ENCODE results near the gene EME2.

EME2 gene

DNA sequence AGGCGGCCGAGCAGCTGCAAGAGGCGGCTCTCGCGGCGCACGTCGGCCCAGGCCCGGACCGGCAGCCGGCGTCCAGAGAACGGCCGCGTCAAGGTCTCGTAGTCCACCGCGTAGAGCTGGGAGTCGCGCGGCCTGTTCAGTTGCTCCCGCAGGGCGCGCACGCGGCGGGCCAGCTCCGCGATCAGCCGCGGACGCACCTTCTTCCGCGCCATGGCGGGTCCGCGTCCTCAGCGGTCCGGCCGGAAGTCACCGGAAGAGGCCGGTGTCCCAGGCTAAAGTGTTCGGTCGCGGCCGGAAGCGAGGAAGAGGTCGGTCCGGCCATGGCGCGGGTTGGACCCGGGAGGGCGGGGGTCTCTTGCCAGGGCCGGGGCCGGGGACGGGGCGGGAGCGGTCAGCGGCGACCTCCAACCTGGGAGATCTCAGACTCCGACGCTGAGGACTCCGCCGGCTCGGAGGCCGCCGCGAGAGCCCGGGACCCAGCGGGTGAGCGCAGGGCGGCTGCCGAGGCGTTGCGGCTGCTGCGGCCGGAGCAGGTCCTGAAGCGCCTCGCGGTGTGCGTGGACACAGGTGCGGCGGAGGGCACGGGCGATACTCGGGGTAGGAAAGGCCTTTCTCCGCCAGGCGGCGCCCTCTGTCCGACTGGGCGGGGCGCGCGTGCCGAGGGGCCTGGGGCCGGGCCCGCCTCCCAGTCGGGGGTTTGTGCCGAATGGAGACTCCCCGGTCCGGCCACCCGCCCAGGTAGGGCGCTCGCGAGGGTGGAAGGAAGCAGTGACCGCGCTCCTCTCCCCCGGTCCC lies 495 bp downstream of the EME2 start, which contains the start of gene MRPS34:
Gene MRPS34 (minus strand): TSS at position 227 of the 795 bp plus-strand sequence. CDS start 15 bp downstream, at position 212.
- H3K23ac ChIP-seq (ENCODE audit: low read length), result no peak within 1 kb of the TSS
- peak within 1 kb of the TSS; percentile 92 for H3K18ac ChIP-seq (ENCODE audit: low read length)
- no CpG with 5 or more reads among the region's 108 CpGs for WGBS (ENCODE audit: extremely low coverage, insufficient coverage, insufficient read length)
- H3K27me3 ChIP-seq (ENCODE audit: insufficient read depth, low read length), result no peaks in the 10 kb centered on the region
- peaks cover 22% of the 10 kb centered on the region for H3K79me1 ChIP-seq (ENCODE audit: low read length)
- H3K9me3 ChIP-seq (ENCODE audit: insufficient read depth, low read depth, low read length), result peaks cover 2% of the 10 kb centered on the region
- H2BK5ac ChIP-seq (ENCODE audit: low read depth, low read length, poor library complexity), result peak within 1 kb of the TSS; percentile 90
- H4K8ac ChIP-seq (ENCODE audit: low read depth, low read length), result peak within 1 kb of the TSS; percentile 97
- H2AFZ ChIP-seq (ENCODE audit: insufficient read depth, low read length, poor library complexity), result peak within 1 kb of the TSS; percentile 89
- peak within 1 kb of the TSS; percentile 92 for H2AK5ac ChIP-seq (ENCODE audit: low read length)
- H3K4me1 ChIP-seq (ENCODE audit: control insufficient read depth in 1 of 2, insufficient read depth in 2 of 2, low read length in 2 of 2), result peaks cover 10 to 18% of the 10 kb centered on the region in 2 experiments
- peak within 1 kb of the TSS; percentile 76 for H3K4ac ChIP-seq (ENCODE audit: low read depth, low read length)
- H4K91ac ChIP-seq (ENCODE audit: low read depth, low read length), result peak within 1 kb of the TSS; percentile 95
- peaks cover 46 to 52% of the 10 kb centered on the region in 2 experiments for H3K36me3 ChIP-seq (ENCODE audit: control insufficient read depth in 1 of 2, insufficient read depth in 2 of 2, low read length in 2 of 2)
- H3K9ac ChIP-seq (ENCODE audit: low read length), result peak within 1 kb of the TSS; percentile 89
- peak within 1 kb of the TSS; percentile 91 for H2BK120ac ChIP-seq (ENCODE audit: insufficient read depth, low read length, poor library complexity)
- H4K12ac ChIP-seq (ENCODE audit: low read depth, low read length), result peak within 1 kb of the TSS; percentile 91
- H3K79me2 ChIP-seq (ENCODE audit: control insufficient read depth, insufficient read depth, low read length, poor library complexity), result peaks cover 15% of the 10 kb centered on the region
- H3K4me2 ChIP-seq (ENCODE audit: low read length), result peak within 1 kb of the TSS; percentile 94
- H3K14ac ChIP-seq (ENCODE audit: low read length), result peak within 1 kb of the TSS; percentile 92
- peak within 1 kb of the TSS; percentile 51 for H2BK12ac ChIP-seq (ENCODE audit: low read length)
- peak within 1 kb of the TSS; percentile 95 for H3K4me3 ChIP-seq (ENCODE audit: low read depth, low read length)
- peak within 1 kb of the TSS; percentile 90 for H3K27ac ChIP-seq (ENCODE audit: low read depth, low read length)
- peak; percentile 68 to 91 for DNase-seq

DNA sequence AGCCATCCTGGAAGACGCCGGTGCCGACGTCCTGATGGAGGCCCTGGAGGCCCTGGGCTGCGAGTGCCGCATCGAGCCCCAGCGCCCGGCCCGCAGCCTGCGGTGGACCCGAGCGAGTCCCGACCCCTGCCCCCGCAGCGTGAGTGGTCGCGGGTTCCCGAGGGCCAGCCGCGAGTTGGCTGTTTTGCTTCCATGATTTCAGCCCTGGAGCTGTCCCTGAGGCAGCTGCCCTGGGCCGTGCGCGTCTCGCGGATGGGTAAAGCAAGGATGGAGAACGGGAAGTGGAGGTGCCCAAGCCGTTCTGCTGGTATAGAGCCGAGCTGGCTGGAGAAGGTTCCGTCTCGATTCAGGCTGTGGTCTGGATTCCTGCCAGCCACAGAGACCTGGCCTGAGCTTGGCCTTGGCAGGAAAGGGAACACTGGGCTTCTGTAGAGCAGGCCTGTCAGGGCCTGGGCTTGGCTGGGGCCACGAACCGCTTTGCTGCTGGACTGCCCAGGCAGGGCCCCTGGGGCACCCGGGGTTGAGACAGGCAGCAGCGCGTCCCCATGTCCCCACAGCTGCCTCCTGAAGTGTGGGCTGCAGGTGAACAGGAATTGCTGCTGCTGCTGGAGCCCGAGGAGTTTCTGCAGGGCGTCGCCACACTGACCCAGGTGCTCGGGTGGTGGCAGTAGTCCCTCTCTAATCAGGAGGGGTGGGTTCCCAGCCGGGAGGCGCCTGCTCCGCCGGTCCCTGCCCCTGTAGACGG lies 1.3 kb downstream of the EME2 start:
- Histone ChIP-seq H4K91ac (ENCODE audit: low read depth, low read length) (peak overlapping the region; percentile 83), H2BK5ac (ENCODE audit: low read depth, low read length, poor library complexity) (no peak overlapping the region), H2AFZ (ENCODE audit: insufficient read depth, low read length, poor library complexity) (peak overlapping the region; percentile 77), H3K27ac (ENCODE audit: low read depth, low read length) (peak overlapping the region; percentile 37), H3K4me3 (ENCODE audit: low read depth, low read length) (peak overlapping the region; percentile 95), H3K9me3 (ENCODE audit: insufficient read depth, low read depth, low read length) (peaks cover 2% of the 10 kb centered on the region), H4K12ac (ENCODE audit: low read depth, low read length) (peak overlapping the region; percentile 2), H3K14ac (ENCODE audit: low read length) (peak overlapping the region; percentile 81), H3K4me1 (ENCODE audit: control insufficient read depth in 1 of 2, insufficient read depth in 2 of 2, low read length in 2 of 2) (peaks cover 10 to 18% of the 10 kb centered on the region in 2 experiments), H3K9ac (ENCODE audit: low read length) (peak overlapping the region; percentile 72), H3K23ac (ENCODE audit: low read length) (no peak overlapping the region), H3K4me2 (ENCODE audit: low read length) (peak overlapping the region; percentile 94), H2AK5ac (ENCODE audit: low read length) (peak overlapping the region; percentile 53), H3K36me3 (ENCODE audit: control insufficient read depth in 1 of 2, insufficient read depth in 2 of 2, low read length in 2 of 2) (peaks cover 45 to 47% of the 10 kb centered on the region in 2 experiments), H4K8ac (ENCODE audit: low read depth, low read length) (peak overlapping the region; percentile 80), H3K4ac (ENCODE audit: low read depth, low read length) (peak overlapping the region; percentile 66), H3K79me1 (ENCODE audit: low read length) (peaks cover 22% of the 10 kb centered on the region), H2BK120ac (ENCODE audit: insufficient read depth, low read length, poor library complexity) (peak overlapping the region; percentile 30), H3K79me2 (ENCODE audit: control insufficient read depth, insufficient read depth, low read length, poor library complexity) (peaks cover 15% of the 10 kb centered on the region), H2BK12ac (ENCODE audit: low read length) (peak overlapping the region; percentile 51), H3K18ac (ENCODE audit: low read length) (peak overlapping the region; percentile 92), H3K27me3 (ENCODE audit: insufficient read depth, low read length) (no peaks in the 10 kb centered on the region)
- WGBS (ENCODE audit: extremely low coverage, insufficient coverage, insufficient read length), result no CpG with 5 or more reads among the region's 45 CpGs
- peak in 1 of 2 donors; percentile 35 for DNase-seq

DNA sequence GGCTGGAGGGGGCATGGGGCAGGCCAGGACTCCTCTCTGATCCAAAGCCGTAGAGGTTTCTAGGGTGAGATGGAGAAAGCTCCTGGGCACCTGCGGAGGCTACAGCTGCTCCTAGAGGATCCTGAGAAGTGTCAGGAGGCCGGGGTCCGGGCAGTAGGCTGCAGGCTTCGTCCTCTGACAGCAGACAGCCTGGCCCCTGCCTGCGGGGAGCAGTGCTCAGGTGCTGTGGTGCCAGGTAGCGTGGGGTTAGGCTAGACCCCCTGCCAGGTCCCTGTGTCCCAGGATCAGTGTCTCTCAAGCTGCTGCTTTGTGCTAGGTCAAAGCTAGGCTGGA lies 1.8 kb downstream of the EME2 start:
- no peak overlapping the region for H2BK12ac ChIP-seq (ENCODE audit: low read length)
- no peak overlapping the region for H3K4ac ChIP-seq (ENCODE audit: low read depth, low read length)
- H4K91ac ChIP-seq (ENCODE audit: low read depth, low read length), result no peak overlapping the region
- no peak overlapping the region for H2BK120ac ChIP-seq (ENCODE audit: insufficient read depth, low read length, poor library complexity)
- peak overlapping the region; percentile 94 for H3K4me2 ChIP-seq (ENCODE audit: low read length)
- no peaks in the 10 kb centered on the region for H3K27me3 ChIP-seq (ENCODE audit: insufficient read depth, low read length)
- H3K14ac ChIP-seq (ENCODE audit: low read length), result no peak overlapping the region
- no peak for DNase-seq
- H2BK5ac ChIP-seq (ENCODE audit: low read depth, low read length, poor library complexity), result no peak overlapping the region
- H3K79me1 ChIP-seq (ENCODE audit: low read length), result peaks cover 22% of the 10 kb centered on the region
- no peak overlapping the region for H3K18ac ChIP-seq (ENCODE audit: low read length)
- peaks cover 15% of the 10 kb centered on the region for H3K79me2 ChIP-seq (ENCODE audit: control insufficient read depth, insufficient read depth, low read length, poor library complexity)
- no peak overlapping the region for H3K9ac ChIP-seq (ENCODE audit: low read length)
- WGBS (ENCODE audit: extremely low coverage, insufficient coverage, insufficient read length), result no CpG with 5 or more reads among the region's 7 CpGs
- no peak overlapping the region for H4K8ac ChIP-seq (ENCODE audit: low read depth, low read length)
- H3K4me3 ChIP-seq (ENCODE audit: low read depth, low read length), result no peak overlapping the region
- H2AFZ ChIP-seq (ENCODE audit: insufficient read depth, low read length, poor library complexity), result no peak overlapping the region
- H4K12ac ChIP-seq (ENCODE audit: low read depth, low read length), result peak overlapping the region; percentile 14
- no peak overlapping the region for H2AK5ac ChIP-seq (ENCODE audit: low read length)
- peaks cover 10 to 18% of the 10 kb centered on the region in 2 experiments for H3K4me1 ChIP-seq (ENCODE audit: control insufficient read depth in 1 of 2, insufficient read depth in 2 of 2, low read length in 2 of 2)
- H3K23ac ChIP-seq (ENCODE audit: low read length), result no peak overlapping the region
- H3K27ac ChIP-seq (ENCODE audit: low read depth, low read length), result no peak overlapping the region
- H3K36me3 ChIP-seq (ENCODE audit: control insufficient read depth in 1 of 2, insufficient read depth in 2 of 2, low read length in 2 of 2), result peaks cover 42 to 47% of the 10 kb centered on the region in 2 experiments
- peaks cover 2% of the 10 kb centered on the region for H3K9me3 ChIP-seq (ENCODE audit: insufficient read depth, low read depth, low read length)

DNA sequence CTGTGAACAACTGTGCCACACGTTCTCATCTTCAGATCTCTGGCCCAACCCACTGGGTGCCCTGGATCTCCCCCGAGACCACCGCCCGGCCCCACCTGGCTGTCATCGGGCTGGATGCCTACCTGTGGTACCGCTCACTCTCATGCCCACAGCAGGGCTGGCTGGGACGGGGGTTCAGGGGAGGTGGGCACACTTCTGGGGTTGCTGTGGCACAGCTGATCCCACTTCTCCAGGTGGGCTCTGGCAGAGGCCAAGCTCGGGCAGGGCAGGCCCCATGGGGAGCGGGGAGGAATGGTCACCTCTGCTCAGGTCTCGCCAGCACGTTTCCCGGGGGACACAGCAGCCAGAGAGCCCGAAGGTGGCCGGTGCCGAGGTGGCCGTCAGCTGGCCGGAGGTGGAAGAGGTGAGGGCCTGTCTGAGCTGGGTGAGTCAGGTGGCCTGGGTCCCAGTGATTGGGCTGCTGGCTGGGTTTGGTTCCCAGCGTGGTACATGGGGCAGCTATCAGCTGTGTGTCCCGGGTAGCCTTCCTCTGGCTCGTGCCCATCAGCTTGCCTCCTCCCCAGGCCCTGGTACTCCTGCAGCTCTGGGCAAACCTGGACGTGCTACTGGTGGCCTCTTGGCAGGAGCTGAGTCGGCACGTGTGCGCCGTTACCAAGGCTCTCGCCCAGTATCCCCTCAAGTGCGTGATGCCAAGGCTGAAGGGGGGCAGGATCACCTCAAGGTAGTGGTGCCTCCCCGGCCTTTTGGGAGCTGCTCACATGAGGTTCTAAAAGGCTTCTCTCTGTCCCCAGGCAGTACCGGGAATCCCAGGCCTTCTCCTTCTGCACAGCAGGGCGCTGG lies 2.6 kb downstream of the EME2 start:
- H3K4me3 ChIP-seq (ENCODE audit: low read depth, low read length), result no peak overlapping the region

More for the DNA sequence above, 2.6 kb downstream of the EME2 start:
- no peak overlapping the region for H3K4me2 ChIP-seq (ENCODE audit: low read length)
- no peaks in the 10 kb centered on the region for H3K27me3 ChIP-seq (ENCODE audit: insufficient read depth, low read length)
- H3K9me3 ChIP-seq (ENCODE audit: insufficient read depth, low read depth, low read length), result peaks cover 2% of the 10 kb centered on the region
- H3K27ac ChIP-seq (ENCODE audit: low read depth, low read length), result no peak overlapping the region
- H3K79me1 ChIP-seq (ENCODE audit: low read length), result peaks cover 22% of the 10 kb centered on the region
- H3K18ac ChIP-seq (ENCODE audit: low read length), result no peak overlapping the region
- peaks cover 47 to 49% of the 10 kb centered on the region in 2 experiments for H3K36me3 ChIP-seq (ENCODE audit: control insufficient read depth in 1 of 2, insufficient read depth in 2 of 2, low read length in 2 of 2)
- no peak overlapping the region for H4K8ac ChIP-seq (ENCODE audit: low read depth, low read length)
- H3K14ac ChIP-seq (ENCODE audit: low read length), result no peak overlapping the region
- no peak overlapping the region for H3K23ac ChIP-seq (ENCODE audit: low read length)
- DNase-seq, result no peak
- no peak overlapping the region for H2AFZ ChIP-seq (ENCODE audit: insufficient read depth, low read length, poor library complexity)
- no CpG with 5 or more reads among the region's 30 CpGs for WGBS (ENCODE audit: extremely low coverage, insufficient coverage, insufficient read length)
- peaks cover 13 to 23% of the 10 kb centered on the region in 2 experiments for H3K4me1 ChIP-seq (ENCODE audit: control insufficient read depth in 1 of 2, insufficient read depth in 2 of 2, low read length in 2 of 2)
- H4K91ac ChIP-seq (ENCODE audit: low read depth, low read length), result no peak overlapping the region
- no peak overlapping the region for H4K12ac ChIP-seq (ENCODE audit: low read depth, low read length)
- H2BK12ac ChIP-seq (ENCODE audit: low read length), result no peak overlapping the region
- no peak overlapping the region for H3K9ac ChIP-seq (ENCODE audit: low read length)
- H3K79me2 ChIP-seq (ENCODE audit: control insufficient read depth, insufficient read depth, low read length, poor library complexity), result peaks cover 15% of the 10 kb centered on the region
- H3K4ac ChIP-seq (ENCODE audit: low read depth, low read length), result no peak overlapping the region
- no peak overlapping the region for H2BK5ac ChIP-seq (ENCODE audit: low read depth, low read length, poor library complexity)
- H2BK120ac ChIP-seq (ENCODE audit: insufficient read depth, low read length, poor library complexity), result no peak overlapping the region
- no peak overlapping the region for H2AK5ac ChIP-seq (ENCODE audit: low read length)

Data from trophoblast cell (in vitro differentiated cells and primary cell).